GM12878 (cell line): ENCODE measurements around the gene BCAT1. TPM values are rescaled to one million over a fixed set of nuclear protein-coding genes. Genes with fewer than 3 reads are reported as not detected.

ENCODE experiments used
- ATAC-seq: fragments of 200-7000 bp; cut with Tn5 transposase; 3 replicates; pipeline ENCODE4 v1.9.1; 2020; ENCODE audit warnings: mild to moderate bottlenecking, moderate library complexity
- BruUV-seq: library from RNA; stranded (reverse); fragments of 400-500 nt; replicated peaks from 2 replicates; lab custom pipeline; 2021; lab: Mats Ljungman, UMichigan
- CTCF ChIA-PET: fragments of 300-600 bp; sonication (Branson Sonifier 250); formaldehyde crosslinking; extraction: SDS; loops from one replicate; lab custom pipeline; 2021; ENCODE audit warnings: inconsistent platforms; lab: Yijun Ruan, JAX
- POLR2A ChIA-PET: fragments of 350-600 bp; formaldehyde crosslinking; extraction: SDS; loops from one replicate; lab custom pipeline; 2021; ENCODE audit warnings: inconsistent platforms; lab: Charles Lee
- RAD21 ChIA-PET: fragments of 300-600 bp; sonication (Branson Sonifier 250); formaldehyde crosslinking; loops from one replicate; lab custom pipeline; 2023; ENCODE audit warnings: antibody characterized with exemption; ENCODE audit not compliant: unreplicated experiment; lab: Charles Lee
- SMC1A ChIA-PET: fragments of 300-600 bp; sonication (Branson Sonifier 250); formaldehyde crosslinking; loops from one replicate; lab custom pipeline; 2023; ENCODE audit not compliant: unreplicated experiment, uncharacterized antibody; lab: Charles Lee
- DNase-seq: peaks from one replicate; pipeline ENCODE4 v3.0.0-alpha.2; 2011; ENCODE audit warnings: low read depth, low spot score
- FAIRE-seq: peaks from 3 replicates; lab custom pipeline; 2011; peaks lifted over from hg19 to GRCh38; lab: Jason Lieb, UNC
- H2AFZ ChIP-seq: 2 replicates; pipeline ENCODE4 v1.6.0; 2011; ENCODE audit warnings: low read depth, low read length, control low read depth; ENCODE audit not compliant: control insufficient read depth
- H3K27ac ChIP-seq: 2 replicates; pipeline ENCODE4 v1.5.1; 2011; ENCODE audit warnings: control low read depth; ENCODE audit not compliant: control insufficient read depth, insufficient read depth
- H3K27me3 ChIP-seq, 2 experiments: replicated peaks in 1 of 2; 2 replicates each; pipeline versions ENCODE4 v1.6.0 to v1.6.1; 2011; ENCODE audit warnings: low read length in 1 of 2; ENCODE audit not compliant: control insufficient read depth in 2 of 2, insufficient read depth in 2 of 2
- H3K36me3 ChIP-seq, 2 experiments: 2 replicates each; pipeline ENCODE4 v1.5.1; 2011; ENCODE audit warnings: low read length in 1 of 2; ENCODE audit not compliant: control insufficient read depth in 2 of 2, insufficient read depth in 2 of 2
- H3K4me1 ChIP-seq: 2 replicates; pipeline ENCODE4 v1.6.1; 2011; ENCODE audit warnings: mild to moderate bottlenecking, low read length, moderate library complexity, mixed read lengths; ENCODE audit not compliant: control insufficient read depth, insufficient read depth
- H3K4me2 ChIP-seq: 2 replicates; pipeline ENCODE4 v1.6.0; 2011; ENCODE audit warnings: control low read depth; ENCODE audit not compliant: control insufficient read depth, insufficient read depth
- H3K4me3 ChIP-seq: fragments of 200-600 bp; sonication (generic); 2 replicates; pipeline ENCODE4 v1.5.1; 2016
- H3K79me2 ChIP-seq: 2 replicates; pipeline ENCODE4 v1.6.0; 2011; ENCODE audit warnings: low read length; ENCODE audit not compliant: control insufficient read depth, insufficient read depth
- H3K9ac ChIP-seq: 2 replicates; pipeline ENCODE4 v1.8.0; 2011; ENCODE audit warnings: low read length, control low read depth, mixed read lengths; ENCODE audit not compliant: control insufficient read depth, insufficient read depth
- H3K9me3 ChIP-seq: replicated peaks from 3 replicates; pipeline ENCODE4 v1.5.1; 2011; ENCODE audit warnings: mild to moderate bottlenecking, low read length; ENCODE audit not compliant: control insufficient read depth, insufficient read depth
- H4K20me1 ChIP-seq: 2 replicates; pipeline ENCODE4 v1.6.0; 2011; ENCODE audit not compliant: control insufficient read depth, insufficient read depth
- ASH2L ChIP-seq: fragments of 300-600, 200-600 bp; sonication (generic); IDR thresholded peaks from 2 replicates; pipeline ENCODE4 v1.6.1; 2017; ENCODE audit warnings: low read depth, mild to moderate bottlenecking, borderline replicate concordance
- BMI1 ChIP-seq: fragments of 450-650 bp; IDR thresholded peaks from 2 replicates; pipeline ENCODE4 v1.6.1; 2016; ENCODE audit warnings: mild to moderate bottlenecking, moderate library complexity, borderline replicate concordance
- CHD4 ChIP-seq: fragments of 200-600 bp; sonication (generic); IDR thresholded peaks from 2 replicates; pipeline ENCODE4 v1.6.1; 2016; ENCODE audit warnings: mild to moderate bottlenecking
- DPF2 ChIP-seq: fragments of 450-650 bp; IDR thresholded peaks from 2 replicates; pipeline ENCODE4 v1.6.1; 2017; ENCODE audit warnings: mild to moderate bottlenecking
- EGR1 ChIP-seq, 2 experiments: IDR thresholded peaks; 1 replicate in 1 of 2; 2 replicates in 1 of 2; pipeline ENCODE4 v1.6.1; 2011 to 2012; ENCODE audit warnings: low read depth in 2 of 2, low read length in 2 of 2, borderline replicate concordance in 1 of 2, mild to moderate bottlenecking in 1 of 2, moderate library complexity in 1 of 2
- HDGF ChIP-seq: fragments of 450-650 bp; IDR thresholded peaks from 2 replicates; pipeline ENCODE4 v1.6.1; 2016; ENCODE audit warnings: antibody characterized with exemption
- NFYB ChIP-seq: IDR thresholded peaks from 2 replicates; pipeline ENCODE4 v1.6.1; 2011; ENCODE audit warnings: low read depth, mild to moderate bottlenecking, low read length, improper control_type of control experiment, moderate library complexity; ENCODE audit not compliant: insufficient read depth
- PBX3 ChIP-seq: IDR thresholded peaks from 2 replicates; pipeline ENCODE4 v1.6.1; 2011; ENCODE audit warnings: mild to moderate bottlenecking, low read depth, low read length, moderate library complexity; ENCODE audit not compliant: insufficient replicate concordance
- RAD51 ChIP-seq: fragments of 450-650 bp; IDR thresholded peaks from 2 replicates; pipeline ENCODE4 v1.6.1; 2016; ENCODE audit warnings: moderate library complexity, mild to moderate bottlenecking, inconsistent platforms
- REST ChIP-seq: IDR thresholded peaks from 2 replicates; pipeline ENCODE4 v1.6.1; 2012; ENCODE audit warnings: mild to moderate bottlenecking, low read depth, low read length
- TCF3 ChIP-seq: IDR thresholded peaks from 2 replicates; pipeline ENCODE4 v1.6.1; 2012; ENCODE audit warnings: low read depth, mild to moderate bottlenecking, low read length, borderline replicate concordance; ENCODE audit not compliant: insufficient read depth
- WGBS: methylation state at CpG from one replicate; pipeline ENCODE4 v1.1.6; 2016; ENCODE audit warnings: low lambda C conversion rate; ENCODE audit not compliant: insufficient replicate concordance, insufficient coverage; ENCODE audit errors: missing lambda C conversion rate; 5-methylcytosine and 5-hydroxymethylcytosine counted together
- in situ Hi-C: fragments of 300-500 bp; cut with MboI; formaldehyde crosslinking; loops from 9 replicates; pipeline ENCODE4 v1.14.3; 2018; ENCODE audit warnings: mixed read lengths
- intact Hi-C: fragments of 100-400 bp; cut with micrococcal nuclease; formaldehyde crosslinking; loops from one replicate; pipeline ENCODE4 v1.14.2; 2022; ENCODE audit not compliant: unreplicated experiment
- polyA plus RNA-seq, 11 experiments: library from polyadenylated mRNA; depleted of rRNA in 4 of 11; unstranded in 6 of 11; stranded (reverse) in 5 of 11; fragments of >200 nt; fragmentation: Nextera tagmentation in 4 of 11; fragmentation: Illumina TruSeq in 1 of 11; extraction: Ambion mirVana in 4 of 11; extraction: Trizol in 1 of 11; gene quantifications; 1 replicate in 1 of 11; 2 replicates in 10 of 11; pipeline versions ENCODE4 v1.2.1 to v1.2.3, GENCODE V29; 2011 to 2016; ENCODE audit warnings: inconsistent platforms in 2 of 11, missing spikeins in 2 of 11, low read depth in 1 of 11
- total RNA-seq, 4 experiments: library from RNA; depleted of rRNA in 3 of 4; stranded (reverse); fragments of >200 nt in 3 of 4; fragmentation: Illumina TruSeq in 1 of 4; extraction: Trizol in 1 of 4; gene quantifications; 2 replicates each; pipeline versions ENCODE4 v1.2.1 to v1.2.3, GENCODE V29; 2013 to 2021

The BCAT1 gene
- total and polyA plus RNA-seq, 10 of the 15 experiments (the other 5 are each of a cell fraction or from before 2014, with no cell fraction given): 26.2 to 187 (median 81.9) TPM

- TF ChIP-seq DPF2 (no peak), TCF3 (no peak), RAD51 (no peak)
Observed at GRCh38 chr12:24791622-24792021, 157.3 kb downstream of the BCAT1 start (continued).

GRCh38 chr12:24788886-24789285, 160.0 kb downstream of the BCAT1 start:
- H3K36me3 ChIP-seq: no peaks in the 10 kb centered on the region

More at GRCh38 chr12:24788886-24789285, 160.0 kb downstream of the BCAT1 start:
- no peak for TF ChIP-seq NFYB
- no peak for TF ChIP-seq ASH2L
- TF ChIP-seq HDGF: no peak
- no peak for TF ChIP-seq REST
- no peak for TF ChIP-seq BMI1
- no peak for TF ChIP-seq CHD4
- no peak for TF ChIP-seq PBX3
- no peak for TF ChIP-seq EGR1 (IDR thresholded peaks at IDR 0.05; ENCODE audit: borderline replicate concordance in 1 of 2, low read depth in 2 of 2, low read length in 2 of 2)
- no peak overlapping the region for H2AFZ ChIP-seq
- no peak for ATAC-seq
- in situ Hi-C loops: loop anchor here (10.0 kb wide), 1 partner anchor 1584 kb away; no protein-coding TSS in a partner anchor
- H3K27me3 ChIP-seq: no peaks in the 10 kb centered on the region; a peak in 1 of 4 replicates
- H3K9ac ChIP-seq: no peak overlapping the region
- H3K4me3 ChIP-seq: no peak overlapping the region
- no peaks in the 10 kb centered on the region for H4K20me1 ChIP-seq
- no peak overlapping the region for H3K27ac ChIP-seq
- no peaks in the 10 kb centered on the region for H3K79me2 ChIP-seq
- FAIRE-seq: no peak
- no TSS peak for BruUV-seq
- WGBS: 60% methylated on average over 3 of the region's 3 CpGs
- no peaks in the 10 kb centered on the region for H3K9me3 ChIP-seq
- no peak for DNase-seq
- POLR2A ChIA-PET: no interaction called here
- intact Hi-C loops: no loop called here
- no peaks in the 10 kb centered on the region for H3K4me1 ChIP-seq
- SMC1A ChIA-PET: no interaction called here
- CTCF ChIA-PET: no interaction called here
- H3K4me2 ChIP-seq: no peak overlapping the region
- RAD21 ChIA-PET: no interaction called here
